GM21515 (cell line): ENCODE data around the gene ZNF652.
A peak's percentile ranks its signal among the peaks of the same experiment; 100 is the strongest.

Experiments
- ATAC-seq: cut with Tn5 transposase; IDR thresholded peaks from one replicate; pipeline ENCODE4 v1.9.1; 2021; ENCODE audit not compliant: unreplicated experiment

Gene ZNF652

DNA sequence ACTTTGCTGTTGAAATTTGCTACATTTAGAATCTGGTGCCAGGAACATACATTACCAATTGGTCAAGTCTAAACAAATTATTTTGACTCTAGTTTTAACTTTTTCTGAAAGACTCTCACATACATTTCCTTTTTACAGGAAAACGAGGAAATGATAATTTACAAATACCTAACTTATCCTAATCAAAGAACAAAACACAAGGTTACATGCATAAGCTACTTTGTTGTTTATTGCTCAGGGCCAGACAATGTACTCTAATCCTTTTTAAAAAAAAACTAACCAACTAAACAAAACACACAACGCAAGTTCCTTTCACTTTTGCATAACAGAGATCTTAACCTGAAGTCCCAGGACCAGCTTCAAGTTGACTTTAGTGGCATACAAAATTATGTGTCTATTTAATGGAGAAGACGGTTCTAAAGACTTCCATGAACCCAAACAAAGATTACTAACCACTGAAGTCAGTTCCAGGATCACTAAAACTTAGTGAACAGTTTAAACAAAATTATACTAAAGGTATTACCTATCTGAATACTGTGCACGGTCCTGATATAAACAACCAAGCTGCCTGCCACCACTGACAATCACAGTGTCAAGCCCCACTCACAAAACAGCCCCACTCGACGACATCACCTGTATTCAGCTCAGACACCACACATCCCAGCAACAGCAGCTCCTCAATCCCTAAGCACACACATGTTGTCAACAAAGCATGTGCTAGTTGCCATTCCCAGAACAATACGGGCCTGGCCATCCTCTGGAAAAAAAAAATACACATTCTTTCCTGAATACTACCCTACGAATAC lies 1.9 kb downstream of the ZNF652 start:
- no peak for ATAC-seq

DNA sequence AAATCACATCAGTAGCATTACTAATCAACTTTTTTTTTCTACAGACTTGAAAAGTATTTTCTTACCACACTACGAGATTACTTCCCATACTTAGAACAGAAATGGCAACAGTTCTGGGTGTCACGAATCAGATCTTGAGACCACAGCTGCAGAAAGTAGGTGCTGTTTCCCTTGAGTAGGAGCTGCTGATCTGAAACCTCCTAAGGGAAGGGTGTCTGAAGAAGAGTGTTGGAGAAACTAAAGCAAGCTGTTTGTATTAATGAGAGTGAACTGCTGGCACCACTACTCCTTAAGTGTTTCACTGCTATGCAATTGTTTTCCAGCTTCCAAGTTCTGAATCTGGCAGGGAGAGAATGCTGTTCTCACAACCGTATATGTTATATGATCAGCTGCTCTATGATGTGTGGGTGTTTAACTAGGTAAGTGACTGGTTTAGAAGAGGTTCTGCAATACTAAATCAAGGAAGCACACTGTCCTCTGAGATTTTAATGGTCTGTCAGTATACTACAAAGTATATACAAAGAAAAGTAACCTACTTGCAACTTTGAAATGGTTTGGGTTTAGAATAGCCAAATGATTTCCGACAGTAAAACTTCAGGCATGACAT lies 3.3 kb downstream of the ZNF652 start:
- ATAC-seq = no peak

- no peak for ATAC-seq
These were observed 4.5 kb downstream of the ZNF652 start for GRCh38 chr17:49357516-49357915.

DNA sequence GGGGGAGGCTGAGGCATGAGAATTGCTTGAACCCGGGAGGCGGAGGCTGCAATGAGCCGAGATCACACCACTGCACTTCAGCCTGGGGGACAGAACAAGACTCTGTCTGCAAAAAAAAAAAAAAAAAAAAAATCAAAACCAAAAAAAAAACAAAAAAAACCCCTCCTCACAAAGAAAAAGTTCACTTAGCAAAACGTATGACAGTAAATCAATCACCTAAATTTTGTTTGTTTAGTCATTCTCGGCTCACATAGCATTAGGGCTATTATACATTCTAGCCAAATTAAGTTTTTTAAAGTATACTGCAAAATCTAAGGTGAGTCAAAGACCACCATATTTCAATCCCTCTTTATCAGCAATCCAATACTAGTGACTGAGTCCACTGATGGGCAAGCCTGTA lies 5.7 kb downstream of the ZNF652 start:
- ATAC-seq = no peak

DNA sequence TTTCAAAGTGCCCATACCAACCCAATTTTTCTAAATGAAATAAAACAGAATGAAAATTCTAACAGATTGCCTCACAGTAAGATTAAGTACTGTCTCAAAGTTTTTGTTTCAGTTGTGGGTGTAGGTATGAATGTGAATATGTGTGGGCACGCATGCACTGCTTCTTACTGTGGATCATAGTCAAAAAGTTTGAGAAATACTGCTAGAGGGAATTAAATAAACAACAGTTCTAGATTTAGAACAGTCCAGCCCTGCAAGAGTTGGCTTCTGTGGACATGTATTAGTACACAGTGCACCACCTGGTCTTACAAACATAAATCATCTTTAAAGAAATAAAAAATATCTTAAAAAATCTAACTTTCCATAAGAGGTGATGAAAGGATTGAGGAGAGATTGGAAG lies 8.4 kb downstream of the ZNF652 start:
- ATAC-seq = no peak

- ATAC-seq = no peak
These were observed 9.4 kb downstream of the ZNF652 start for GRCh38 chr17:49352587-49353154.

GRCh38 chr17:49351572-49352140 lies 10.4 kb downstream of the ZNF652 start:
- ATAC-seq = no peak

DNA sequence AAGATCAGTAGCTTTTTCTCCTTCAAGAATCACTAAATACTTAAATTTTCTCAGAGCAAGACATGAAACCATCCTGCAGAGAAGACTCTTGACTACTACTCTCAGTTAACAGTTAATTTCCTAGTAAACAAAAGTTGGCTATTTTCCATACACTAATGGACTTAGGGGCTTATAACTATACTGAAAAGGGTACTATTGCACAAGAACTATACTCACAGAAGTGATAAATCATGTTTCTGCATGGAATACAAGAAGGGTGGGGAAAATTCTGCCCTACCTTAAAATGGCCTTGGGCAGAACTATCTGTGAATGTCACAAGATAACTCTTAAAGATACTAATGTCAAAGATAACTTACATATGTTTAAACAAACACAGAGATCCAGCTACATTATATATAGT lies 12.5 kb downstream of the ZNF652 start:
- ATAC-seq = no peak

GRCh38 chr17:49344914-49345313 lies 17.1 kb downstream of the ZNF652 start:
- no peak for ATAC-seq

GRCh38 chr17:49343273-49343672 lies 18.8 kb downstream of the ZNF652 start:
- ATAC-seq = no peak

GRCh38 chr17:49342575-49342936 lies 19.5 kb downstream of the ZNF652 start:
- peak; percentile 28 for ATAC-seq

DNA sequence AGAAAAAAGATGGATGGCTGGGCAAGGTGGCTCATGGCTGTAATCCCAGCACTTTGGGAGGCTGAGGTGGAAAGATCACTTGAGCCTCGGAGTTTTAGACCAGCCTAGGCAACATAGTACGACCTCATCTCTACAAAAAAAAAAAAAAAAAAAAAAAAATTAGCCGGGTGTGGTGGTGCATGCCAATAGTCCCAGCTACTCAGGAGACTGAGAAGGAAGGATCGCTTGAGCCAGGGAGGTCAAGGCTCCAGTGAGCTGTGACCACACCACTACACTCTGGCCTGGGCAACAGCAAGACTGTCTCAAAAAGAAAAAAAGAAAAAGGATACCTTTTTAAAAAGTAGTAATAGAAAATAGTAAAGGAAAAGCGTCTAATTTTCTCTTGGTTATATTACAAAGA lies 20.7 kb downstream of the ZNF652 start:
- ATAC-seq = no peak

- ATAC-seq = no peak
These were observed 22.7 kb downstream of the ZNF652 start for GRCh38 chr17:49339354-49339753.

- no peak for ATAC-seq
These were observed 23.2 kb downstream of the ZNF652 start for GRCh38 chr17:49338883-49339282.

GRCh38 chr17:49337884-49338283 lies 24.2 kb downstream of the ZNF652 start:
- ATAC-seq = no peak

GRCh38 chr17:49334744-49335512 lies 27.1 kb downstream of the ZNF652 start:
- ATAC-seq = no peak

GRCh38 chr17:49333804-49334203 lies 28.2 kb downstream of the ZNF652 start:
- no peak for ATAC-seq

DNA sequence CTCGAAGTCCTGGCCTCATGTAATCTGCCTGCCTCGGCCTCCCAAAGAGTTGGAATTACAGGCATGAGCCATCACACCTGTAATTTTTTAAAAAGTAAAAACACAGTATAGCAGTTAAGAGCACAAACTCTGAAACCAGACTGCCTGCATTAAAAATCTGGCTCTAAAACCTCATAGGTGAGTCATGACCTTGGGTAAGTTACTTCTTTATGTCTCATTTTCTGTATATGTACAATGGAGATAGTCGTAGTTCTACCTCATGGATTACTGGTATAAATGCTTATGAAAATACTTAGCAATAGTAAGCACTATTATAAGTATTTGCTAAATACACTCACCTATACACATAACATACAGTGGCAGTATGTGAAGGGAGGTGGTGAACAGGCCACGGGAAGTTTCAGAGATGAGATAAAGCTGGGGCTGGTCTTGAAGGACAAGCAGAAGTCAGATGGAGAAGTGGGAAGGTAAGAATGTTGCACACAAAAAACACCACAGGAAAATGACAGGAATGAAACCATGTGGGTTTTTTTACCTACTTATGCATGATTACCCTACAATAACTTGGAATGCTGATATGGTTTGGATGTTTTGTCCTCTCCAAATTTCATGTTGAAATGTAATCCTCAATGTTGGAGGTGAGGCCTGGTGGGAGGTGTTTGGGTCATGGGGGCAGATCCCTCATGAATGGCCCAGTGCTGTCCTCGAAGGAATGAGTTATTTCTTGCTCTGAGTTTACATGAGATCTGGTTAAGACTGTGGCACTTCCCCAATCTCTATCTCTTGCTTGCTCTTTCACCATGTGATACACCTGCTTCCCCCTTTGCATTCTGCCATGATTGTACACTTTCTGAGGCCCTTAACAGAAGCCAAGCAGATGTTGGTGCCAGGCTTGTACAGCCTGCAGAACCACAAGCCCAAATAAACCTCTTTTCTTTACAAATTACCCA lies 33.9 kb downstream of the ZNF652 start:
- ATAC-seq = no peak

DNA sequence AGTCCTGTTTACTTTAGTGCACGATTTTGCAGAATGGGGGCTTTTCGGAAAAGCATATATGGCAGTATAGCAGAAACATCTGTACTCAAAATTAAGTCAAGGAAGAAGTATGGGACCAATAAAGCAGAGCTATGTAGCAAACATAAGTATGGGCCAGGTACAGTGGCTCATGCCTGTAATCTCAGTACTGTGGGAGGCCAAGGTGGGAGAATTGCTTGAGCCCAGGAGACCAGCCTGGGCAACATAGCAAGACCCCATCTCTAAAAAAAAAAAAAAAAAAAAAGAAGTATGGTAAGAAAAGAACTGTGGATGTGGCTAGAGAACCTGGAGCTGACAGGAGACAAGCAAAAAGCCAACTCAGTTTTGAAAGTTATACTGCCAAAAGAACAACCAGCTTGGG lies 36.1 kb downstream of the ZNF652 start:
- no peak for ATAC-seq

- ATAC-seq = no peak
These were observed 43.5 kb downstream of the ZNF652 start for GRCh38 chr17:49318435-49318965.
